Measurements from ENCODE around the gene ECI2.

- TF ChIP-seq CTCF (IDR thresholded peaks at IDR 0.05) (no peak), POLR2A (IDR thresholded peaks at IDR 0.05) (no peak)
Observed at GRCh38 chr6:4145083-4145482, 9.7 kb upstream of the ECI2 start.
